HepG2 (cell line): ENCODE measurements around the gene PPP1R1B. TPM values are rescaled to one million over a fixed set of nuclear protein-coding genes. Genes with fewer than 3 reads are reported as not detected.

Experiments used
- ADNP ChIP-seq: sonication (generic); formaldehyde crosslinking; IDR thresholded peaks from 2 replicates; pipeline ENCODE4 v1.4.0; 2020; ENCODE audit warnings: missing genetic modification reagents
- DNMT1 ChIP-seq: sonication (generic); formaldehyde crosslinking; IDR thresholded peaks from 2 replicates; pipeline ENCODE4 v1.5.1; 2020; ENCODE audit warnings: mild to moderate bottlenecking, missing genetic modification reagents
- ELF1 ChIP-seq: sonication (generic); formaldehyde crosslinking; IDR thresholded peaks from 2 replicates; pipeline ENCODE4 v1.4.0; 2020; ENCODE audit warnings: missing genetic modification reagents
- HNRNPUL1 ChIP-seq: fragments of 200-400 bp; formaldehyde crosslinking; IDR thresholded peaks from 2 replicates; pipeline ENCODE4 v1.6.1; 2017; ENCODE audit warnings: low read depth, mild to moderate bottlenecking, low read length, moderate library complexity
- IRF1 ChIP-seq: sonication (generic); formaldehyde crosslinking; IDR thresholded peaks from 2 replicates; pipeline ENCODE4 v1.4.0; 2020; ENCODE audit warnings: low read depth, mild to moderate bottlenecking, missing genetic modification reagents
- IRF2 ChIP-seq: IDR thresholded peaks from 2 replicates; pipeline ENCODE4 v1.6.1; 2018; ENCODE audit warnings: missing genetic modification reagents, missing compliant biosample characterization
- MYC ChIP-seq: sonication (generic); formaldehyde crosslinking; IDR thresholded peaks from 2 replicates; pipeline ENCODE4 v1.9.0; 2021; ENCODE audit warnings: missing genetic modification reagents, borderline replicate concordance
- NR2C2 ChIP-seq: sonication (generic); formaldehyde crosslinking; IDR thresholded peaks from 2 replicates; pipeline ENCODE4 v1.4.0; 2020; ENCODE audit warnings: missing genetic modification reagents, mild to moderate bottlenecking, moderate library complexity, borderline replicate concordance
- ONECUT2 ChIP-seq: sonication (generic); formaldehyde crosslinking; IDR thresholded peaks from 2 replicates; pipeline ENCODE4 v1.4.0; 2020; ENCODE audit warnings: missing genetic modification reagents
- POGZ ChIP-seq: sonication (generic); formaldehyde crosslinking; IDR thresholded peaks from 2 replicates; pipeline ENCODE4 v1.4.0; 2020; ENCODE audit warnings: mild to moderate bottlenecking, missing genetic modification reagents
- RXRA ChIP-seq: sonication (generic); formaldehyde crosslinking; IDR thresholded peaks from 2 replicates; pipeline ENCODE4 v1.5.1; 2020; ENCODE audit warnings: missing genetic modification reagents
- SALL2 ChIP-seq: sonication (generic); formaldehyde crosslinking; IDR thresholded peaks from 2 replicates; pipeline ENCODE4 v1.8.1; 2023; ENCODE audit warnings: mild to moderate bottlenecking, missing genetic modification reagents, inconsistent platforms
- SPEN ChIP-seq: sonication (generic); formaldehyde crosslinking; IDR thresholded peaks from 2 replicates; pipeline ENCODE4 v1.5.1; 2020; ENCODE audit warnings: low read depth, mild to moderate bottlenecking, missing genetic modification reagents
- TBX2 ChIP-seq: sonication (generic); formaldehyde crosslinking; IDR thresholded peaks from 2 replicates; pipeline ENCODE4 v1.5.0; 2020; ENCODE audit warnings: missing genetic modification reagents, mild to moderate bottlenecking, borderline replicate concordance
- ZEB1 ChIP-seq: IDR thresholded peaks from 2 replicates; pipeline ENCODE4 v1.6.1; 2012; ENCODE audit warnings: mild to moderate bottlenecking, low read depth, inconsistent platforms; ENCODE audit not compliant: insufficient replicate concordance
- ZFY ChIP-seq: sonication (generic); formaldehyde crosslinking; IDR thresholded peaks from 2 replicates; pipeline ENCODE4 v1.4.0; 2020; ENCODE audit warnings: missing genetic modification reagents
- ZKSCAN8 ChIP-seq: IDR thresholded peaks from 2 replicates; pipeline ENCODE4 v1.6.1; 2016; ENCODE audit warnings: borderline replicate concordance, missing genetic modification reagents, missing compliant biosample characterization
- ZNF124 ChIP-seq: sonication (generic); formaldehyde crosslinking; IDR thresholded peaks from 2 replicates; pipeline ENCODE4 v1.4.0; 2020; ENCODE audit warnings: missing genetic modification reagents
- ZNF687 ChIP-seq: sonication (generic); formaldehyde crosslinking; IDR thresholded peaks from 2 replicates; pipeline ENCODE4 v1.5.1; 2020; ENCODE audit warnings: mild to moderate bottlenecking, missing genetic modification reagents, moderate library complexity
- ZNF724P ChIP-seq: sonication (generic); formaldehyde crosslinking; IDR thresholded peaks from 2 replicates; pipeline ENCODE4 v1.8.0; 2022; ENCODE audit warnings: missing genetic modification reagents, borderline replicate concordance
- ZNF746 ChIP-seq: sonication (generic); formaldehyde crosslinking; IDR thresholded peaks from 2 replicates; pipeline ENCODE4 v1.8.0; 2022; ENCODE audit warnings: mild to moderate bottlenecking, missing genetic modification reagents
- ZNF800 ChIP-seq: sonication (generic); formaldehyde crosslinking; IDR thresholded peaks from 2 replicates; pipeline ENCODE4 v1.4.0; 2020; ENCODE audit warnings: missing genetic modification reagents
- ZSCAN25 ChIP-seq: sonication (generic); formaldehyde crosslinking; IDR thresholded peaks from 2 replicates; pipeline ENCODE4 v1.8.0; 2022; ENCODE audit warnings: mild to moderate bottlenecking, missing genetic modification reagents
- polyA plus RNA-seq, 8 experiments: library from polyadenylated mRNA; depleted of rRNA in 3 of 8; stranded (reverse) in 7 of 8; unstranded in 1 of 8; fragments of >200 nt; fragmentation: Illumina TruSeq in 4 of 8; extraction: Trizol in 4 of 8; gene quantifications; 2 replicates each; pipeline versions ENCODE4 v1.2.1 to v1.2.3, GENCODE V29; 2011 to 2016; ENCODE audit warnings: low read depth in 4 of 8, missing spikeins in 1 of 8, mixed read lengths in 1 of 8; ENCODE audit not compliant: insufficient read depth in 1 of 8
- total RNA-seq, 5 experiments: library from RNA; depleted of rRNA; stranded (reverse); fragments of >200 nt; fragmentation: Illumina TruSeq; extraction: Trizol; gene quantifications; 2 replicates each; pipeline ENCODE4 v1.2.3, GENCODE V29; 2016; ENCODE audit warnings: low read depth in 1 of 5

Gene PPP1R1B
- total and polyA plus RNA-seq, 2 of the 13 experiments (the other 11 are each of a cell fraction or from before 2014, with no cell fraction given): 0.08 TPM; not detected in 1

- peak; percentile 46; the same call in 1 of the 2 replicates for TF ChIP-seq ZNF724P (CRISPR knock-in tag)
- TF ChIP-seq ELF1 (CRISPR knock-in tag): peak; percentile 84
- peak; percentile 97 for TF ChIP-seq ZFY (CRISPR knock-in tag)
- TF ChIP-seq ZNF687 (CRISPR knock-in tag): peak; percentile 94
- no peak for TF ChIP-seq ZNF800 (CRISPR knock-in tag)
- peak; percentile 88 for TF ChIP-seq MYC
- TF ChIP-seq ZKSCAN8 (CRISPR knock-in tag): no peak
- TF ChIP-seq IRF2 (CRISPR knock-in tag): peak; percentile 71
- peak; percentile 63; the same call in 1 of the 2 replicates for TF ChIP-seq RXRA (CRISPR knock-in tag)
- peak; percentile 81 for TF ChIP-seq ZNF746
- peak; percentile 77 for TF ChIP-seq POGZ
- peak; percentile 74; the same call in 1 of the 2 replicates for TF ChIP-seq ZSCAN25 (CRISPR knock-in tag)
- TF ChIP-seq TBX2 (CRISPR knock-in tag): peak; percentile 78
- peak; percentile 77 for TF ChIP-seq DNMT1 (CRISPR knock-in tag)
- TF ChIP-seq IRF1 (CRISPR knock-in tag): 0 out of 2 replicates have a peak, but pooled peaks have one; percentile 56
- peak; percentile 64 for TF ChIP-seq ZEB1
- TF ChIP-seq SPEN (CRISPR knock-in tag): peak; percentile 91
- TF ChIP-seq ZNF124 (CRISPR knock-in tag): peak; percentile 92; the same call in 1 of the 2 replicates
- TF ChIP-seq SALL2: no peak; the same call in 1 of the 2 replicates
- no peak for TF ChIP-seq ONECUT2 (CRISPR knock-in tag)
- no peak for TF ChIP-seq ADNP (CRISPR knock-in tag)
- no peak for TF ChIP-seq HNRNPUL1
- peak; percentile 91 for TF ChIP-seq NR2C2
Observed at GRCh38 chr17:39636927-39637736, 10.4 kb downstream of the PPP1R1B start, which contains the start of gene STARD3 (continued).
